WTC11 (cell line): ENCODE results near the gene VEGFB.

Source experiments
- ATF1 ChIP-seq: sonication (generic); formaldehyde crosslinking; IDR thresholded peaks from 2 replicates; pipeline ENCODE4 v1.8.1; 2023; ENCODE audit warnings: mild to moderate bottlenecking, moderate library complexity, missing genetic modification reagents
- ATF3 ChIP-seq: sonication (generic); formaldehyde crosslinking; conservative IDR thresholded peaks from 2 replicates; pipeline ENCODE4 v1.8.1; 2022; ENCODE audit warnings: mild to moderate bottlenecking, missing genetic modification reagents
- CREB1 ChIP-seq: sonication (generic); formaldehyde crosslinking; IDR thresholded peaks from 2 replicates; pipeline ENCODE4 v1.8.0; 2023; ENCODE audit warnings: mild to moderate bottlenecking, missing genetic modification reagents
- CTCF ChIP-seq: fragments of 200-600 bp; IDR thresholded peaks from 2 replicates; pipeline ENCODE4 v1.8.0; 2022; ENCODE audit warnings: antibody characterized with exemption
- E2F1 ChIP-seq: sonication (generic); formaldehyde crosslinking; IDR thresholded peaks from 2 replicates; pipeline ENCODE4 v1.8.0; 2022; ENCODE audit warnings: mild to moderate bottlenecking, missing genetic modification reagents
- SP1 ChIP-seq: sonication (generic); formaldehyde crosslinking; conservative IDR thresholded peaks from 2 replicates; pipeline ENCODE4 v1.8.1; 2022; ENCODE audit warnings: missing genetic modification reagents
- ZNF138 ChIP-seq: sonication (generic); formaldehyde crosslinking; conservative IDR thresholded peaks from 2 replicates; pipeline ENCODE4 v1.8.1; 2022; ENCODE audit warnings: mild to moderate bottlenecking, moderate library complexity, missing genetic modification reagents
- TF ChIP-seq, protein P1 (sequence below): sonication (generic); formaldehyde crosslinking; conservative IDR thresholded peaks from 2 replicates; pipeline ENCODE4 v1.8.1; 2023; ENCODE audit warnings: mild to moderate bottlenecking, low read depth, missing genetic modification reagents, moderate library complexity
- TF ChIP-seq, protein P2 (sequence below): sonication (generic); formaldehyde crosslinking; IDR thresholded peaks from 2 replicates; pipeline ENCODE4 v1.8.1; 2023; ENCODE audit warnings: mild to moderate bottlenecking, missing genetic modification reagents, moderate library complexity

DNA sequence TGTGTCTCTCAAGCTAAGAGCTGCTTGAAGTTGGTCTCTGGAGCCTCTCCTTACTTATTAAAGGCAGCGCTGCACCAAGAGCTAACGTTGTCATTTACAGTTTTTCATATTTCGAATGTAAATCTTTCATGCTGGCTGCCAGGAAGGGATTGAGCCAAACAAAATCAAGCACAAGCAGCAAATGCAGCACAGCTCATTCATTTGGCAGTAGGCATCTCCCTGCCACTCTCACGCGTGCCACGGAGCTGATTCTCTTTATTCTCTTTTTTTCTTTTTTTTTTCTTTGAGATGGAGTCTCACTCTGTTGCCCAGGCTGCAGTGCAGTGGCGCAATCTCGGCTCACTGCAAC, 1.4 kb upstream of the VEGFB start:
- TF ChIP-seq CTCF (no peak), CREB1 (CRISPR knock-in tag) (no peak), SP1 (no peak), ATF1 (CRISPR knock-in tag) (no peak), ZNF138 (CRISPR knock-in tag) (no peak), E2F1 (CRISPR knock-in tag) (no peak), ATF3 (CRISPR knock-in tag) (no peak)
- TF ChIP-seq, protein P1, sequence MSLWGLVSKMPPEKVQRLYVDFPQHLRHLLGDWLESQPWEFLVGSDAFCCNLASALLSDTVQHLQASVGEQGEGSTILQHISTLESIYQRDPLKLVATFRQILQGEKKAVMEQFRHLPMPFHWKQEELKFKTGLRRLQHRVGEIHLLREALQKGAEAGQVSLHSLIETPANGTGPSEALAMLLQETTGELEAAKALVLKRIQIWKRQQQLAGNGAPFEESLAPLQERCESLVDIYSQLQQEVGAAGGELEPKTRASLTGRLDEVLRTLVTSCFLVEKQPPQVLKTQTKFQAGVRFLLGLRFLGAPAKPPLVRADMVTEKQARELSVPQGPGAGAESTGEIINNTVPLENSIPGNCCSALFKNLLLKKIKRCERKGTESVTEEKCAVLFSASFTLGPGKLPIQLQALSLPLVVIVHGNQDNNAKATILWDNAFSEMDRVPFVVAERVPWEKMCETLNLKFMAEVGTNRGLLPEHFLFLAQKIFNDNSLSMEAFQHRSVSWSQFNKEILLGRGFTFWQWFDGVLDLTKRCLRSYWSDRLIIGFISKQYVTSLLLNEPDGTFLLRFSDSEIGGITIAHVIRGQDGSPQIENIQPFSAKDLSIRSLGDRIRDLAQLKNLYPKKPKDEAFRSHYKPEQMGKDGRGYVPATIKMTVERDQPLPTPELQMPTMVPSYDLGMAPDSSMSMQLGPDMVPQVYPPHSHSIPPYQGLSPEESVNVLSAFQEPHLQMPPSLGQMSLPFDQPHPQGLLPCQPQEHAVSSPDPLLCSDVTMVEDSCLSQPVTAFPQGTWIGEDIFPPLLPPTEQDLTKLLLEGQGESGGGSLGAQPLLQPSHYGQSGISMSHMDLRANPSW, result no peak
- TF ChIP-seq, protein P2, sequence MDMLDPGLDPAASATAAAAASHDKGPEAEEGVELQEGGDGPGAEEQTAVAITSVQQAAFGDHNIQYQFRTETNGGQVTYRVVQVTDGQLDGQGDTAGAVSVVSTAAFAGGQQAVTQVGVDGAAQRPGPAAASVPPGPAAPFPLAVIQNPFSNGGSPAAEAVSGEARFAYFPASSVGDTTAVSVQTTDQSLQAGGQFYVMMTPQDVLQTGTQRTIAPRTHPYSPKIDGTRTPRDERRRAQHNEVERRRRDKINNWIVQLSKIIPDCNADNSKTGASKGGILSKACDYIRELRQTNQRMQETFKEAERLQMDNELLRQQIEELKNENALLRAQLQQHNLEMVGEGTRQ (CRISPR knock-in tag), result no peak
